AG08395 (cell line): ENCODE data around the gene RBM44.

ENCODE experiments used
- DNase-seq: peaks from one replicate; pipeline ENCODE4 v3.0.0; 2012; ENCODE audit warnings: mixed read lengths, low spot score

Gene RBM44

DNA sequence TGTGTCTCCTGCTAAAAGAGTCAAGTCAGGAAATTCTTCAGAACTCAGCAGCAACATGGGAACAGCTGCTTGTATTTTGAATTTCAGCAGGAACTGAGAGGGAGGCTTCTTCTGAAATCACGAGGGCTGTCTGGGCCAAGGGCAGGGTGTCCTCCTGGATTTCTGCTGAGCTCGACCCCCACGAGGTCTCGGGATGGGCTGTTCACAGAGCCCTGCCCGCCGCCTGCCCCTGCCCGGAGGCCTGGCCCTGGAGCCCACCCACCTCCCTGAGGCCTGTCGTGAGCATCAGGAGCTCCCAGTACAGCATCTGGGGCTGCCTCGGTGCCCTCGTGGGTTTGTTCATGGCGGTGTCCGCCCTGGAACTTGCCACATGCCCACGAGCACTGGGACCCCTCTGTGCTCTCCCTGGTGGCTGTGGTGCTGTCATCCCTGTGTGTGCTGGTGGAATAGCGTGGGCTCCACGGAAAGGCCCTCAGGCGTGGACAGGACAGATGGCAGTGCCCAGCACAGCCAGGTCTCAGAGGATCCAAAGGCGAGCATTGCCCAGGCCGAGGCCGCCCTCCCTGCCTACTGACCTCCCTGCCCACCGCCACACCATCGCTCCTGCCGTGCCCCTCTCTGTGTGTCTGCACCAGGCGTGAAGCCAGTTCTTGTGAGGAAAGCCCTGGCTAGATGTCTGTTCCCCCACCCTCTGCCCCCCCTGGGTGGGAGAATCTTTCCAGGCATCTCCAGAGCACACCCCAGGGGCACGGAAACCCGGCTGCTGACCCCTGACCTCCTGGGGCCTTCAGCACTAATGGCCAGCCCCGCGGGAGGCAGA lies 86.7 kb downstream of the RBM44 start:
- DNase-seq = no peak

GRCh38 chr2:237885931-237886684 lies 87.5 kb downstream of the RBM44 start:
- DNase-seq = no peak

DNA sequence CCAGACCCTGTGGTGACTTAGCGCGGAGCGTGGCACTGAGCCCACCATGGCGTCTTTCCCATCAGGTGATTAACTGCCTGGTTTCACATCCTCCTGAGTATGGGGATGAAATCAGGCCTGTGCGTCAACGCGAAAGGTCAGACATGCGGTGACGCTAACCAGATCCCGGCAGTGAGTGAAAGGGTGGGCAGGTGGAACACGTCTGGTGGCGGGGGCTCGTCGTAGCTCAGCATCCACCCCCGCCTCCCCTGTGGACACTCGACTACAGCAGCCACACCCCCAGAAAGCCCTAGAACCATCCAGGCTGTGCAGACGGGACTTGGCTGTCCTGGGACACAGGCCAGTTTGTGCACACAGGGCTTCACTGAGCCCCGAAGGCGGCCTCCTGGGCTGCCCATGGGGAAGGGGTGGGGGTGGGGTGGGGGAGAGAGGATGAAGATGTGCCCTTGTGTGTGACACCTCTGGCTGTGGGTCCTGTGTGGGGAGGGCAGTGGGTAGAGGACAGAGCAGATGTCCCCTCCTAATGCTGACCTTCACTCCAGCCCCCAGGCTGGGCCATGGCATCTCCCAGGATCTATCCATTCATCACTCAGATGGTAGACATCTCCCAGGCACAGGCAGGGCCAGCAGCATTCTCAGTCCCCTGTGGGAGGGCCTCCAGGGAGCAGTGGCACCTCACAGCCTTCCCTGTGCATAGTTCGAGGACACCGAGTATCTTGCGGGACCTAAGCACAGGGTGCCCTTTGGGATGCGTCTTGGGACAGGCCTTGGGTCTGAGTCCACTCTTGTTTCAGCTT lies 88.3 kb downstream of the RBM44 start:
- DNase-seq = no peak

DNA sequence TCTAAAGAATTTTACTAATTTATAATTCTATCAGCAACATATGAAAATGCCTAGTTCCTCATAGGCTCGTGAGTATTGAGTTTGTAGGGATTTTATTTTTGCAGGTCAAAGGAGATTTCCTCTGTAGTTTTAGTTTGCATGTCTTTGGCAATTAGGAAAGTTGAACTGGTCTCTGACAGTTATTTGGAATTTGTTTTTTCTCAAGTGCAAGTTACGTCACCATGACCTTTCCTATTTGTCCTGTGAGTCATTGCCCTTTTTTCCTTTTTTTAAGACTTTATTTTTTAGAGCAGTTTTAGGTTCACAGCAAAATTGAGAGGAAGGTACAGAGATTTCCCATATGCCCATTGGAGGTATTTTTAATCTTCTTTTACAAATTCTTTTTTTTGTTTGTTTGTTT lies 89.8 kb downstream of the RBM44 start:
- peak; percentile 30 for DNase-seq

GRCh38 chr2:237889016-237889415 lies 90.4 kb downstream of the RBM44 start:
- DNase-seq = no peak

GRCh38 chr2:237889811-237890210 lies 91.2 kb downstream of the RBM44 start:
- DNase-seq = no peak
